NCI-H187 treated with DMSO at 0.1 percent for 48 hours (cell line): ENCODE measurements around the gene AMMECR1L.
"Not testable (repeated sequence)": the region's sequence is repeated elsewhere in the genome, so short reads cannot be mapped to it uniquely, and the experiment has no call there.

Experiments used
- DNase-seq: peaks from one replicate; lab custom pipeline; 2025; lab: John Stamatoyannopoulos, UW

AMMECR1L gene

GRCh38 chr2:127885780-127886592, at the start of gene AMMECR1L:
TSS of gene AMMECR1L (minus strand) at chr2:127885956. CDS start at chr2:127874234, 11,722 bp downstream.
- not testable (repeated sequence) for DNase-seq

GRCh38 chr2:127935337-127935736, 49.6 kb upstream of the AMMECR1L start:
- no peak for DNase-seq

- DNase-seq: no peak
These were observed 46.6 kb upstream of the AMMECR1L start for GRCh38 chr2:127932199-127932876.

- DNase-seq: no peak
These were observed 43.7 kb upstream of the AMMECR1L start for GRCh38 chr2:127929449-127929848.

GRCh38 chr2:127927384-127927783, 41.6 kb upstream of the AMMECR1L start:
- no peak for DNase-seq

GRCh38 chr2:127917916-127918315, 32.2 kb upstream of the AMMECR1L start:
- DNase-seq: no peak

GRCh38 chr2:127913808-127914457, 28.2 kb upstream of the AMMECR1L start:
- no peak for DNase-seq

GRCh38 chr2:127911737-127912136, 26.0 kb upstream of the AMMECR1L start:
- no peak for DNase-seq

- no peak for DNase-seq
These were observed 24.7 kb upstream of the AMMECR1L start for GRCh38 chr2:127910415-127910814.

GRCh38 chr2:127909019-127909418, 23.3 kb upstream of the AMMECR1L start:
- no peak for DNase-seq

- DNase-seq: not testable (repeated sequence)
These were observed 22.1 kb upstream of the AMMECR1L start for GRCh38 chr2:127907733-127908400.

- no peak for DNase-seq
These were observed 20.6 kb upstream of the AMMECR1L start for GRCh38 chr2:127906206-127906926.

- DNase-seq: no peak
These were observed 15.7 kb upstream of the AMMECR1L start for GRCh38 chr2:127901339-127902056.

- DNase-seq: no peak
These were observed 11.9 kb upstream of the AMMECR1L start for GRCh38 chr2:127897531-127898211.

GRCh38 chr2:127893494-127893893, 7.7 kb upstream of the AMMECR1L start:
- no peak for DNase-seq

GRCh38 chr2:127893033-127893432, 7.3 kb upstream of the AMMECR1L start:
- DNase-seq: no peak

GRCh38 chr2:127891811-127892210, 6.1 kb upstream of the AMMECR1L start:
- DNase-seq: no peak

- not testable (repeated sequence) for DNase-seq
These were observed 5.0 kb upstream of the AMMECR1L start for GRCh38 chr2:127890756-127891155.

- no peak for DNase-seq
These were observed 3.0 kb upstream of the AMMECR1L start for GRCh38 chr2:127888772-127889171.

- no peak for DNase-seq
These were observed 2.0 kb upstream of the AMMECR1L start for GRCh38 chr2:127887776-127888130.
